Breast epithelium (tissue), 3 donors: ENCODE measurements around the gene ARHGAP45.

Experiments
- CTCF ChIP-seq, 3 donors: fragments of 450-650 bp; IDR thresholded peaks; one replicate each; pipeline ENCODE4 v1.5.1; 2016 to 2017; ENCODE audit warnings: antibody characterized with exemption in 3 of 3, mild to moderate bottlenecking in 3 of 3, moderate library complexity in 3 of 3
- POLR2A ChIP-seq: fragments of 450-650 bp; IDR thresholded peaks from one replicate; pipeline ENCODE4 v1.6.1; 2016; ENCODE audit warnings: antibody characterized with exemption, mild to moderate bottlenecking, moderate library complexity

GRCh38 chr19:1049800-1050199 is 17.2 kb upstream of the ARHGAP45 start:
- TF ChIP-seq POLR2A (no peak), CTCF (IDR thresholded peaks at IDR 0.05) (no peak)
